Erythroblast (primary cell): ENCODE measurements around the gene GAN.

Experiments used
- GATA1 ChIP-seq: IDR thresholded peaks from 2 replicates; pipeline ENCODE4 v1.6.1; 2011; ENCODE audit warnings: low read depth, mild to moderate bottlenecking, control low read depth, low read length, moderate library complexity
- POLR2A ChIP-seq: IDR thresholded peaks from 2 replicates; pipeline ENCODE4 v1.6.1; 2011; ENCODE audit warnings: mild to moderate bottlenecking, low read length

GRCh38 chr16:81405702-81406113, 90.9 kb downstream of the GAN start:
- no peak for TF ChIP-seq POLR2A
- no peak for TF ChIP-seq GATA1
